Activated T-helper 2 cell treated with anti-CD3 and anti-CD28 coated beads, Interferon-gamma antibody, Interleukin-2, Interleukin-4, amounts not matched to agents 10 μg/mL and 5 μg/mL and 100 μg/mL, durations not matched to agents 14 hours and 24 hours and 36 hours (primary cell): ENCODE results near the gene PTH2. TPM values are rescaled to one million over a fixed set of nuclear protein-coding genes. Genes with fewer than 3 reads are reported as not detected.

Experiments
- DNase-seq: peaks from one replicate; pipeline ENCODE4 v3.0.0; 2021; ENCODE audit warnings: low spot score
- H3K27ac Mint-ChIP-seq: one replicate; pipeline ENCODE4 v1.8.0; 2021; ENCODE audit warnings: mixed read lengths
- H3K27me3 Mint-ChIP-seq: one replicate; pipeline ENCODE4 v1.8.0; 2021; ENCODE audit warnings: low read depth, mixed read lengths
- H3K36me3 Mint-ChIP-seq: one replicate; pipeline ENCODE4 v1.8.0; 2021; ENCODE audit warnings: low read depth, mixed read lengths
- H3K4me1 Mint-ChIP-seq: one replicate; pipeline ENCODE4 v1.8.0; 2021; ENCODE audit warnings: low read depth, mixed read lengths
- H3K4me3 Mint-ChIP-seq: one replicate; pipeline ENCODE4 v1.8.0; 2021; ENCODE audit warnings: low read depth, mild to moderate bottlenecking, moderate library complexity, mixed read lengths
- H3K9me3 Mint-ChIP-seq: one replicate; pipeline ENCODE4 v1.8.0; 2021; ENCODE audit warnings: mixed read lengths
- intact Hi-C: fragments of 100-400 bp; cut with micrococcal nuclease; formaldehyde crosslinking; loops from one replicate; pipeline ENCODE4 v1.15.1; 2023
- total RNA-seq: library from RNA; stranded (reverse); gene quantifications from 2 replicates; pipeline ENCODE4 v1.2.3, GENCODE V29; 2022

Gene PTH2
- total RNA-seq, 1 donor from 2014 or later, result not detected

DNA sequence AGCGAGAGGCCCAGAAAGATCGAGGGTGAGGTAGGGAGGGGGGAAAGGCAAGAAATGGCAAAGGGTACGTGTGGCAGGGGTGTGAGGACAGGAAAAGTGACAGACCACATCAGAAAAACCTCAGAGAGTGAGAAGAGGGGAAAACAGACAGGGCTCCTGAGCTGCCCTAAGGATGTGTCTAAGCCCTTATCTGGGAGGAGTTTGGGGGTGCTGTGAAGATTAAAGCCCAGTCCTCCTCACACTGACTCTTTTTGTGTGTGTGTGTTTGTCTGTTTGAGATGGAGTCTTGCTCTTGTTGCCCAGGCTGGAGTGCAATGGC is 703 bp upstream of the PTH2 start:
- Mint-ChIP-seq H3K4me3 (peak overlapping the region; percentile 19), H3K9me3 (no peaks in the 10 kb centered on the region), H3K4me1 (peaks cover 37% of the 10 kb centered on the region), H3K27ac (no peak overlapping the region), H3K27me3 (peaks cover 86% of the 10 kb centered on the region), H3K36me3 (no peaks in the 10 kb centered on the region)
- no peak for DNase-seq
- intact Hi-C loops, result no loop called here

DNA sequence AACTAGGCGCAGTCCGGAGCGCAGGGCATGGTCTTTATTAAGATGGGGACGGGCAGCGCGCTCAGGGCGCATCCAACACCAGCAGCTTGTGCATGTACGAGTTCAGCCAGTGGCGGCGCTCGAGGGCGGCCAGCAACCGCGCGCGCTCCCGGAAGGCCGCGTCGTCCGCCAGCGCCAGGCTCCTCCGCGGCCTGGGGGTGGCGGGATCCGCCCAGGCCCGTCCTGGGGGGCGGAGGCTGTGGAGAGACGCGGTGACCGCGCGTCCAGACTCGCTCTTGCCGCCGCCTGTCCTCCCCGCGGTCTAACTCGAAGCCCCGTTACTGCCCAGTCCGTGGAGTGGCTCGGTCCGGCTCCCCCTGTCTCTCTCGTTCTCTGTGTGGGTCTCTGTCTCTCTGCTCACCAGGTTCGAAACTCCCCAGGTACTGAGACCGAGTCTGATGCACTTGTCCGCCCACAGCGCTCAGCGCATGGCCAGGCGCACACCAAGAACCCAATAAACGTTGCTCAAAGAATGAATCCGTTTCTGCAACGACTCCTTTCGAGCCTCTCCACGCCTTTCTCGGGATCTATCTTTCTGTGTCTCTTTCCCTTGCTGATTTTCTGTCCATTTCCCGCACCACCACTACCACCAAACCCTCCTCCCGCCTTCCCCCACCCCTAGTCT is 702 bp downstream of the PTH2 start:
- Mint-ChIP-seq H3K27ac (no peak overlapping the region), H3K4me3 (peak overlapping the region; percentile 72), H3K4me1 (peaks cover 33% of the 10 kb centered on the region), H3K27me3 (peaks cover 86% of the 10 kb centered on the region), H3K9me3 (no peaks in the 10 kb centered on the region), H3K36me3 (no peaks in the 10 kb centered on the region)
- peak; percentile 68 for DNase-seq
- intact Hi-C loops, result no loop called here

DNA sequence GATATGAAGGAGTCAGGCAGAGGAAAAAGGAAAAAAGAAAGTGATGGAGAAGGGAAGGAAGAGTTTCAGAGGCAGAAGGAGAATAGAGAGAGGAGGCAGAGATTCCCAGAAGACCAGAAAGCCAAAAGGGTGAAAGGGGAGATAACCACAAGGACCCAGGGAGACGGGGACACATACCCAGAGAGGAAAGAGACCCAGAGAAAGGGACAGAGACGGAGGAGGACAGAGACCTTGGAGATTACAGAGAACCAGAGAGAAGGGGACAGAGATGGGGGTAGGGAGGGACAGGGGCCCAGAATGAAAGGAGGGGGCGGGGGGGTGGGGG is 1.4 kb downstream of the PTH2 start:
- no peak overlapping the region for H3K27ac Mint-ChIP-seq
- no peaks in the 10 kb centered on the region for H3K36me3 Mint-ChIP-seq
- peaks cover 28% of the 10 kb centered on the region for H3K4me1 Mint-ChIP-seq
- H3K27me3 Mint-ChIP-seq, result peaks cover 82% of the 10 kb centered on the region
- peak overlapping the region; percentile 57 for H3K4me3 Mint-ChIP-seq
- DNase-seq, result no peak
- intact Hi-C loops, result no loop called here
- H3K9me3 Mint-ChIP-seq, result no peaks in the 10 kb centered on the region

DNA sequence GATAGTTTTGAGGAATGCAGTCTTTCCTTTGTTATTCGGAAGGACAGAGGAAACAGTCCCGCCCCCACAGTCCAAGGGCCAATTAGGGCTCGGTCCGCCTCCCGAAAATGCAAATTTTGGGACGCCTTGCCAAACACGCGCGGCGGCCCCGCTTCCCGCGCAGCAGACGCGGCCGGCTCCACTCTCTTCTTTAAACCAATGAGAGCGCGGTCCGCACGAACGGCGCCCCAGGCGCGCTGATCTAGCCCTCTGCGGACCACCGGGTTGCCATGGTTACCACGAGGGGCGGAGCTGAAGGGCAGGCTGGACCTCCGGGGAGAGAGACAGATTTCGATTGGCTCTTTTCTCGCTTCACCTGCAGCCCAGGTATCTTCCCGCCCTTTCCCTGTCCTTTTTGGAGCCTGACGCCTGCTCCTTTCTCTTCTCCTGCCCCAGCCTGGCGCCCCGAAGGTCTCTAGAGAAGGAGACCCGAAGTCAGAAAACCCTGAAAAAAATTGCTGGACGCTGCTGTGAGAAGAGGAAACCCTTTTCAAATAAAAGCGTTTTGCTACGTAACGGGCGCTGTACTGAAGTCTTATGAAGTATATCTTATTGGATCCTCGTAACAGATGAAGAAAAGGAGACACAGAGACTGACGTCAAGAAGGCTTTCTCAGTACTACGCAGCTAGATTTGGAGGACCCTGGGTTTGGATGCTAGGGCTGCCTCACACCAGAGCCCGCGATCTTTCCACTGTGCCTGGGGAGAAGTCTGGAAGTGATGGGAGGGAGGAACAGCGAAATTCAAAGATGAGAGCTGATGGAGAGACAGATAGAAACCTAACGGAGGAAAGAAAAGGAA is 2.0 kb downstream of the PTH2 start:
- intact Hi-C loops, result no loop called here
- peak; percentile 48 for DNase-seq
- H3K27ac Mint-ChIP-seq, result no peak overlapping the region
- peaks cover 22% of the 10 kb centered on the region for H3K4me1 Mint-ChIP-seq
- H3K36me3 Mint-ChIP-seq, result no peaks in the 10 kb centered on the region
- no peaks in the 10 kb centered on the region for H3K9me3 Mint-ChIP-seq
- peaks cover 77% of the 10 kb centered on the region for H3K27me3 Mint-ChIP-seq
- peak overlapping the region; percentile 57 for H3K4me3 Mint-ChIP-seq

DNA sequence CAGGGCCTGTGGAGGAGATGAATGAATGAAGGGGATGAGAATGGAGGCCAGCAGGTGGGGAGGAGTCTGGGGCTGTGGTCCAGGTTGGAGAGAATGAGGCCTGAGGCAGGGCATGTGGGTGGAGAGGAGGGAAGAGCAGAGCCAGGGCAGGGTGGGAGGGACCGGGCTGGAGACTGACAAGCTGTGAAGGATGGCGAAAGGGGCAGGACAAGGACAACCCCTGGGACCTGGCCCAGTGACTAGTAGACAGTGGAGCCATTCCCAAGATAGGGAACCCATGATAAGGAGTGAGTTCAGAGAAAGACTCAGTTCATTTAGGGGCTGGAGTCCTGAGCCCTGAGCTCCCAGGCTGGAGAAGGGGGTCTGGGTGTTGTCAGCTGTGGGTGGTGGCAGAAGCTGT is 3.0 kb downstream of the PTH2 start:
- H3K9me3 Mint-ChIP-seq, result no peaks in the 10 kb centered on the region
- DNase-seq, result no peak
- peaks cover 25% of the 10 kb centered on the region for H3K4me1 Mint-ChIP-seq
- peaks cover 69% of the 10 kb centered on the region for H3K27me3 Mint-ChIP-seq
- H3K27ac Mint-ChIP-seq, result no peak overlapping the region
- no peaks in the 10 kb centered on the region for H3K36me3 Mint-ChIP-seq
- H3K4me3 Mint-ChIP-seq, result peak overlapping the region; percentile 30
- intact Hi-C loops, result no loop called here

DNA sequence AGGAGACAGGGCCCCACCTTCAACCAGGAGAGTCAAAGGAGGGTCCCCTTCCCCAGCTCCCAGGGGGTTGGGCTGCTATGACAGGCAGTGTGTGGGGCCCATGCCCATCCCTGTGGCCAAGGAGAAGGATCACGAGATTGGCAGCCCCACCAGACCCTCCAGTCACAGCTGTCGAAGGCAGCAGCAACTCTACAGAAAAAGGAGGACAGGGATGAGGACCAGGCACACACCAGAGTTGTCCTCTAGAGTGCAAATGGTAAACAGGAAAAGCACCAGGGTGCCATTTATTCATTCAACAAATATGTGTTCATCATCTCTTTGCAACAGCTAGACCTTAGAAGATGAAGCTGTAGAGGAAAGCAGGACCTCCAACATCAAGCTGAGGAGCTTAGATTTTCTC is 4.1 kb downstream of the PTH2 start:
- Mint-ChIP-seq H3K4me3 (no peak overlapping the region), H3K27me3 (peaks cover 60% of the 10 kb centered on the region), H3K36me3 (no peaks in the 10 kb centered on the region), H3K27ac (no peak overlapping the region), H3K4me1 (peaks cover 25% of the 10 kb centered on the region), H3K9me3 (no peaks in the 10 kb centered on the region)
- no peak for DNase-seq
- intact Hi-C loops, result no loop called here

DNA sequence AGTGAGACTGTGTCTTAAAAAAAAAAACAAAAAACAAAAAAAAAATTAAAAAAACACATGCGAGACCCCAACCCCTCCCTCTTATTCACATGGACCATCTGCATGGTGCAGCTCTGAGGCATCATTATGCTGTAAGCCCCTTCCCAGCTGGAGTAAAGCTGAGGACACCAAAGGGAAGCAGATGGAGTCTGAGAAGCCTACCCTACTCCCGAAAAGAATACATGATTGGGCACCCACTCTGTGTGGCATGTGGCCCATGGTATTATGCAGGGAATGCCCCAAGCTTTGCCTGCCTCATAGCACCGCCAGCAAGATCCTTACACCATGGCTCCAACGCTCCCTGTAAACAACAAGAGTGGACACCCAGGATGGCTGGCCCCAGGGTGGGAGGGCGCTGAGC is 4.7 kb downstream of the PTH2 start:
- H3K27me3 Mint-ChIP-seq, result peaks cover 55% of the 10 kb centered on the region
- no peaks in the 10 kb centered on the region for H3K9me3 Mint-ChIP-seq
- peaks cover 19% of the 10 kb centered on the region for H3K4me1 Mint-ChIP-seq
- intact Hi-C loops, result no loop called here
- H3K27ac Mint-ChIP-seq, result no peak overlapping the region
- no peak for DNase-seq
- no peak overlapping the region for H3K4me3 Mint-ChIP-seq
- H3K36me3 Mint-ChIP-seq, result no peaks in the 10 kb centered on the region

DNA sequence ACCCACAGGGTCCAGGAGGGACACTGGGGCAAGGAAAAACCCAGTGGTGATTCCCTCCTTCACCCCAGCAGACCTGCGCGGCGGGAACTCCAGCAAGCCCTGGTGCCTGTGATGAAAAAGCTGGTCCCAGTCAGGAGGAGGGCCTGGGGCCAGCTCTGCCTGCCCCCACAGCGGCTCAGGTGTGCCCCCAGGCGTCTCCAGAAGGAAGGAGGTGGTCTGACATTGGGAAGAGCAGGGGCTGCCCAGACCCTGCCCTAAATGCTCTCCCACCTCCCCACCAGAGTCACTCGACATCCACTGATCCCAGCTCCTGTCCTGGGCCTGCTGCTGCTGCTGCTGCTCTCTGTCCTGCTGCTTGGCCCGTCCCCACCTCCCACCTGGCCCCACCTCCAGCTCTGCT is 6.2 kb downstream of the PTH2 start:
- Mint-ChIP-seq H3K36me3 (no peaks in the 10 kb centered on the region), H3K27me3 (peaks cover 46% of the 10 kb centered on the region)

DNA sequence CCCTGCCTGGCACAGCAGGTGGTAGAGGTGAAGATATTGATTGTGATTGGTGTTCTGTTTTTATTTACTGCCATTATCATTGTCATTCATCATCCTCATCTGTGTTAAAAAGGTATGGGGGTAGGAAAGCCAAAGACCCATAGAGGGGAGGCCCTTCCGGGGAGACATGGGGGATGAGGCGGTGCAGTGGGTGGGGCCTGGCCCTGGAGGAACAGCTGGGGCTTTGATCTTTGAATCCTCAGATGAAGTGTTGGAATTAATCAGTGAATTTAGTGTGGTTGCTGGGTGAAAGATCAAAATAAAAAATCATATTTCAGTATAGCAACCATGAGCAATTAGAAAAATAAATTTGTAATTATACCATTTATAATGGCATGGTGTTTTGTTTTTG is 7.4 kb downstream of the PTH2 start:
- no peak for DNase-seq
- no peaks in the 10 kb centered on the region for H3K9me3 Mint-ChIP-seq
- H3K4me3 Mint-ChIP-seq, result no peak overlapping the region
- H3K27ac Mint-ChIP-seq, result no peak overlapping the region
- H3K4me1 Mint-ChIP-seq, result peaks cover 18% of the 10 kb centered on the region
- H3K36me3 Mint-ChIP-seq, result no peaks in the 10 kb centered on the region
- intact Hi-C loops, result no loop called here
- peaks cover 34% of the 10 kb centered on the region for H3K27me3 Mint-ChIP-seq

More for the DNA sequence above, 6.2 kb downstream of the PTH2 start:
- Mint-ChIP-seq H3K27ac (no peak overlapping the region), H3K9me3 (no peaks in the 10 kb centered on the region), H3K4me3 (no peak overlapping the region), H3K4me1 (peaks cover 14% of the 10 kb centered on the region)
- DNase-seq, result no peak
- intact Hi-C loops, result no loop called here

DNA sequence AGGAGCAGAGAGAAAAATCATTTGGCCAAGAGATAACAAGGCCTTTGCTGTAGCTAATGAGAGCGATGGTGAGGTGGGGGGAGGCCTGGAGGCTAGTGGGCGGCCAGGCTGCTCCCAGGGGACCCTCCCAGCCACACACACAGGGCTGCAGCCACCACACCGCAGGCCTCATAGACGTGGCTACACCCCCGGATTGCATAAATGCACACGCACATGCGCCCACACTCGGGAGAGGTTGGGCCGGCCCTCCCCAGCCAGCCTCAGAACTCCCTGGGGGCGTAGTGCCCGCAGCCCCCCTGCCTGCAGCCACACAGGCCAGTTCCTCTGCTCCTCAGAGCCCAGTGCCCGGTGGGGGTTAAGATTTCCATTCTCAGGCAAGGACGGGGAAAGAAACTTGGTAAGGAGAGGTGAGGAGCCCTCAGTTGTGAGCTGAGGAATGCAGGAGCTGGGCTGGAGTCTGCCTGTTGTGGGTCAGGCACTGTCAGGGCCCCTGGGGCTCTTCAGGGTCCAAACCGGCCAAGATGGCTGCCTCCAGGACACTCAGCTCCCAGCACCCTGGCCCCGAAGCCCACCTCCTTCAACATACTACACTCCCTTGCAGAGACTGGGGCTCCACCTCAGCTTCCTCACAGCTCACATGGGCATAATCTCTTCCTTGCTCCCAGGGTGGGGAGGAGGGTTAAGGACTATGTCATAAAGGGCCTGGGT is 8.0 kb downstream of the PTH2 start:
- intact Hi-C loops, result no loop called here
- H3K27ac Mint-ChIP-seq, result no peak overlapping the region
- peaks cover 28% of the 10 kb centered on the region for H3K27me3 Mint-ChIP-seq
- no peak overlapping the region for H3K4me3 Mint-ChIP-seq
- no peaks in the 10 kb centered on the region for H3K9me3 Mint-ChIP-seq
- H3K36me3 Mint-ChIP-seq, result no peaks in the 10 kb centered on the region
- no peak for DNase-seq
- peaks cover 19% of the 10 kb centered on the region for H3K4me1 Mint-ChIP-seq

DNA sequence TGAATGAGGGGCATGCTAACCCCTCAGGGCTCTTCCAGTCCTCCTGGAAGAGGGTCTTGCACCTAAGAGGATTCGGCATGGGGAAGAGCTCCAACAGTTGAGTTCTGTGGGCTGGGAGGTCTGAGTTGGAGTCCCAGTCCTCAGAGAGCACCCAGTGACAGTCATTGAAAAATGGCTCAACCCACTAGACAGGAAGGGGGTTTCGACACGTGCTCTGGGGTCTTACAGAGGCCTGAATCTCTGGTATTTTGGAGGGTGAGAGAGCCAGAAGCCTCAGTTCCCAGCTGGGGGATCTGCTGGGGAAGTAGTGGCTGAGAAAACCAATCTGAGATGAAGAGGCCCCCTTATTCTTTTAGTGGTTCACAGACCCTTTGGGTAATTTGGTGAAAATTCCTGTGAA is 9.0 kb downstream of the PTH2 start:
- no peak overlapping the region for H3K4me3 Mint-ChIP-seq
- no peak for DNase-seq
- no peaks in the 10 kb centered on the region for H3K9me3 Mint-ChIP-seq
- no peak overlapping the region for H3K27ac Mint-ChIP-seq
- H3K4me1 Mint-ChIP-seq, result peaks cover 29% of the 10 kb centered on the region
- intact Hi-C loops, result no loop called here
- H3K27me3 Mint-ChIP-seq, result peaks cover 18% of the 10 kb centered on the region
- H3K36me3 Mint-ChIP-seq, result no peaks in the 10 kb centered on the region

DNA sequence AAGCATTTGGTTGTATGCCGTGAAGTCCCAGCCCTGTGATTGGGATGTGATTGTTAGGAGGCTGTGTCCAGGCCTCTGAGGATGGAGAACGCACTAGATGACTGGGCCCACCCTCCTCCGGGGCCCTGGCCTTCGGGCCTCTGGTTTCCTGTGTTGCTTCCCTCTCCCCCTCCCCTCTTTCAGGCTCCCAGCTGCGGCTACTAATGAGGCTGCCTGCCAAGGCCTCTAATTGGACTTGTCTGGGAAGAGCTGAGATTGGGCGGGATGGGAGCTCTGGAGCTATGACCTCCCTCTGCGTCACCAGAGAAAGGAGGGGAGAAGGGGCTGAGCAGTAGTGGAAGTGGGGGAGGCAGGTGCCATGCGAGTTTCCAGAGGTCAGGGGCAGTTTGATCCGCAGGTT is 9.9 kb downstream of the PTH2 start:
- Mint-ChIP-seq H3K9me3 (no peaks in the 10 kb centered on the region), H3K27me3 (peaks cover 10% of the 10 kb centered on the region), H3K27ac (no peak overlapping the region), H3K4me3 (no peak overlapping the region), H3K36me3 (no peaks in the 10 kb centered on the region), H3K4me1 (peaks cover 37% of the 10 kb centered on the region)
- DNase-seq, result no peak
- intact Hi-C loops, result no loop called here

DNA sequence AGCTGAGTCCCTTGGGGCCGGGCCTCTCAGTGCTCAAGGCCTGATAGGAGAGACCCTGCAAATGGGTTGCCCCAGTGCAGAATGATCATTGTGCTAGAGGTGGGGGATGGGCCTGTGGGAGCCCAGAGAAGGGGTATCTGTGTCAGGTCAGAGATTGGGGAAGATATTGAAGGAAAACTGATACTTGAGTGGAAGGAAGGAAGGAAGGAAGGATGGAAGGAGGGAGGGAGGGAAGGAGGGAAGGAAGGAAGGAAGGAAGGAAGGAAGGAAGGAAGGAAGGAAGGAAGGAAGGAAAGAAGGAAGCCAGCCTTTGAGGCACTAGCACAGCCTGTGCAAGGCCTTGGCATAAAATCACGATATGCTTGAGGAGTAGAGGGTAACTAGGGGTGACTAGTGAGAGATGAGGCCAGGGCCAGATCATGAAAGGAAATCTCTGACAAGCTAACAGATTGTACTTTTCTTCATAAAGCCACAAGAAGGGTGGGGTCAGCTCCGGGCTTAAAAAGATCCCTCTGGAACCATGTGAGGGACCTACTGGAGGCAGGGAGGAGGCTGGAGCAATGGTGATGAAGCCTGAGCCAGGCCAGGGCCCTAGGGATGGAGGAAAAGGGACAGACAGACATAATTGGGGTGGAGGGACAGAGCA is 11.4 kb downstream of the PTH2 start:
- Mint-ChIP-seq H3K27ac (no peak overlapping the region), H3K4me3 (no peak overlapping the region), H3K27me3 (peaks cover 2% of the 10 kb centered on the region), H3K9me3 (no peaks in the 10 kb centered on the region), H3K4me1 (peaks cover 48% of the 10 kb centered on the region), H3K36me3 (no peaks in the 10 kb centered on the region)
- no peak for DNase-seq
- intact Hi-C loops, result no loop called here
